ENCODE results near the gene YIPF2.

- TF ChIP-seq CTCF (conservative IDR thresholded peaks at IDR 0.05; ENCODE audit: low read depth, low read length) (no peak), EZH2 (IDR thresholded peaks at IDR 0.05; ENCODE audit: low read length, unreplicated experiment) (no peak)
Observed at GRCh38 chr19:10920781-10921180, 7.7 kb downstream of the YIPF2 start.

Data from PC-3 (cell line).